NCI-H2196 treated with DMSO at 0.1 percent for 48 hours (cell line): ENCODE data around the gene VCAM1.
"Not testable (repeated sequence)": the region's sequence is repeated elsewhere in the genome, so short reads cannot be mapped to it uniquely, and the experiment has no call there.

Source experiments
- DNase-seq: peaks from one replicate; lab custom pipeline; 2025; ENCODE audit not compliant: unreplicated experiment; lab: John Stamatoyannopoulos, UW

VCAM1 gene

GRCh38 chr1:100773444-100773843 lies 53.9 kb downstream of the VCAM1 start:
- DNase-seq: no peak

- DNase-seq: no peak
These were observed 54.8 kb downstream of the VCAM1 start for GRCh38 chr1:100774370-100774769.

DNA sequence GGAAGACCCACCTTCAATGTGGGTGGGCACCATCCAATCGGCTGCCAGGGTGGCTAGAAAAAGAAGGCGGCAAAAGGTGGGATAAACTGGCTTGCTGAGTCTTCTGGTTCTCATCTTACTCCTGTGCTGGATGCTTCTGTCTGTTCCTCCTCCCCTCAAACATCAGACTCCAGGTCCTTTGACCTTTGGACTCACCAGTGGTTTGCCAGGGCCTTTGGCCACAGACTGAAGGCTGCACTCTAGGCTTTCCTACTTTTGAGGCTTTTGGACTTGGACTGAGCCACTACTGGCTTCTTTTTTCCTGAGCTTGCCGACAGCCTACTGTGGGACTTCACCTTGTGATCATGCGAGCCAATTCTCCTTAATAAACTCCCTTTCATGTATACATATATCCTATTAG lies 55.9 kb downstream of the VCAM1 start:
- DNase-seq: no peak

- DNase-seq: no peak
These were observed 59.2 kb downstream of the VCAM1 start for GRCh38 chr1:100778748-100779147.

DNA sequence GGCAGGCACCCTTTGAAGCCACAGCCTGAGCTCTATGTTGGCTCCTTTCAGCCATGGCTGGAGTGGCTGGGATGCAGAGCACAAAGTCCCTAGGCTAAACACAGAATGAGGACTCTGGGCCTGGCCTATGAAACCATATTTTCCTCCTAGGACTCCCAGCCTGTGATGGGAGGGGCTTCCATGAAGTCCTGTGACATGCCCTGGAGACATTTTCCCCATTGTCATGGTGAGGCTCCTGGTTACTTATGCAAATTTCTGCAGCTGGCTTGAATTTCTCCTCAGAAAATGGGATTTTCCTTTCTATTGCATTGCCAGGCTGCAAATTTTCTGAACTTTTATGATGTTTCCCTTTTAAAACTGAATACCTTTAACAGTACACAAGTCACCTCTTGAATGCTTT lies 61.3 kb downstream of the VCAM1 start:
- DNase-seq: no peak

GRCh38 chr1:100781728-100782127 lies 62.2 kb downstream of the VCAM1 start:
- DNase-seq: not testable (repeated sequence)

GRCh38 chr1:100782473-100783039 lies 63.0 kb downstream of the VCAM1 start:
- no peak for DNase-seq

GRCh38 chr1:100785470-100786052 lies 66.0 kb downstream of the VCAM1 start:
- DNase-seq: no peak

DNA sequence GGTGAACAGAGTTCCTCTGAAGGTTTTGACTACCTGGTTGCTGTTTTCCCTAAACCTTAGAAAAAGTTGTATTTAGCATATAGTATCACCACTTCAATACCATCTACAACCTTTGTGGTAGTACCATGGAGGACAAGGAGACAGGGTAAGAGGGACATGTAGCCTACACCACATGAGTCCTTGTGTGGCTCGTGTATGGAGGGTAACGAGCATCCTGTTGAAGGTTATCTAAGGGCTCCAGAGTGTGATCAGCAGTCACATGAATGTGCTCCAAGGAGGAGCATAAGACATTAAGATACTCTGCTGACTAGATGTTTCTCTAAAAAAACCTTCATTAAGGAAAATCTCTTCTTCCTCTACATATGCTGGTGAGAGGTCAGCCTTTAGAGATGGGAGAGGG lies 67.3 kb downstream of the VCAM1 start:
- DNase-seq: no peak
